HepG2 (cell line): Measurements from ENCODE around the gene HDAC10. TPM values are rescaled to one million over a fixed set of nuclear protein-coding genes. Genes with fewer than 3 reads are reported as not detected.

Experiments
- MXD4 ChIP-seq: IDR thresholded peaks from 2 replicates; pipeline ENCODE4 v1.6.1; 2016; ENCODE audit warnings: mild to moderate bottlenecking, missing biosample characterization, missing genetic modification reagents
- NFE2 ChIP-seq: sonication (generic); formaldehyde crosslinking; IDR thresholded peaks from 2 replicates; pipeline ENCODE4 v1.4.0; 2020; ENCODE audit warnings: missing genetic modification reagents
- SP4 ChIP-seq: sonication (generic); formaldehyde crosslinking; IDR thresholded peaks from 2 replicates; pipeline ENCODE4 v1.8.1; 2023; ENCODE audit warnings: mild to moderate bottlenecking, missing genetic modification reagents
- TOE1 ChIP-seq: sonication (generic); formaldehyde crosslinking; IDR thresholded peaks from 2 replicates; pipeline ENCODE4 v1.4.0; 2020; ENCODE audit warnings: mild to moderate bottlenecking, missing genetic modification reagents
- ZFAT ChIP-seq: sonication (generic); formaldehyde crosslinking; conservative IDR thresholded peaks from 2 replicates; pipeline ENCODE4 v1.8.1; 2023; ENCODE audit warnings: missing genetic modification reagents, inconsistent platforms
- ZNF232 ChIP-seq: sonication (generic); formaldehyde crosslinking; IDR thresholded peaks from 2 replicates; pipeline ENCODE4 v1.4.0; 2020; ENCODE audit warnings: missing genetic modification reagents, borderline replicate concordance
- ZNF3 ChIP-seq: IDR thresholded peaks from 2 replicates; pipeline ENCODE4 v1.7.0; 2017; ENCODE audit warnings: inconsistent platforms
- ZNF326 ChIP-seq: sonication (generic); formaldehyde crosslinking; IDR thresholded peaks from 2 replicates; pipeline ENCODE4 v1.4.0; 2020; ENCODE audit warnings: missing genetic modification reagents, borderline replicate concordance
- ZNF337 ChIP-seq: sonication (generic); formaldehyde crosslinking; IDR thresholded peaks from 2 replicates; pipeline ENCODE4 v1.5.1; 2020; ENCODE audit warnings: missing genetic modification reagents, low read depth, mild to moderate bottlenecking, borderline replicate concordance
- ZNF567 ChIP-seq: sonication (generic); formaldehyde crosslinking; IDR thresholded peaks from 2 replicates; pipeline ENCODE4 v1.8.1; 2023; ENCODE audit warnings: mild to moderate bottlenecking, missing genetic modification reagents, borderline replicate concordance
- ZNF883 ChIP-seq: sonication (generic); formaldehyde crosslinking; IDR thresholded peaks from 2 replicates; pipeline ENCODE4 v1.5.1; 2020; ENCODE audit warnings: mild to moderate bottlenecking, missing genetic modification reagents; ENCODE audit errors: not compliant biosample characterization
- ZSCAN31 ChIP-seq: sonication (generic); formaldehyde crosslinking; IDR thresholded peaks from 2 replicates; pipeline ENCODE4 v1.5.0; 2020; ENCODE audit warnings: low read depth, mild to moderate bottlenecking, missing genetic modification reagents
- polyA plus RNA-seq, 8 experiments: library from polyadenylated mRNA; depleted of rRNA in 3 of 8; stranded (reverse) in 7 of 8; unstranded in 1 of 8; fragments of >200 nt; fragmentation: Illumina TruSeq in 4 of 8; extraction: Trizol in 4 of 8; gene quantifications; 2 replicates each; pipeline versions ENCODE4 v1.2.1 to v1.2.3, GENCODE V29; 2011 to 2016; ENCODE audit warnings: low read depth in 4 of 8, missing spikeins in 1 of 8, mixed read lengths in 1 of 8; ENCODE audit not compliant: insufficient read depth in 1 of 8
- total RNA-seq, 5 experiments: library from RNA; depleted of rRNA; stranded (reverse); fragments of >200 nt; fragmentation: Illumina TruSeq; extraction: Trizol; gene quantifications; 2 replicates each; pipeline ENCODE4 v1.2.3, GENCODE V29; 2016; ENCODE audit warnings: low read depth in 1 of 5
- TF ChIP-seq, protein P1 (sequence below): sonication (generic); formaldehyde crosslinking; IDR thresholded peaks from 2 replicates; pipeline ENCODE4 v1.4.0; 2020; ENCODE audit warnings: missing genetic modification reagents
- TF ChIP-seq, protein P2 (sequence below): sonication (generic); formaldehyde crosslinking; IDR thresholded peaks from 2 replicates; pipeline ENCODE4 v1.4.0; 2020; ENCODE audit warnings: missing genetic modification reagents
- TF ChIP-seq, protein P3 (sequence below): sonication (generic); formaldehyde crosslinking; IDR thresholded peaks from 2 replicates; pipeline ENCODE4 v1.5.0; 2020; ENCODE audit warnings: missing genetic modification reagents
- TF ChIP-seq, protein P4 (sequence below): sonication (generic); formaldehyde crosslinking; IDR thresholded peaks from 2 replicates; pipeline ENCODE4 v1.5.1; 2020; ENCODE audit warnings: missing genetic modification reagents, mild to moderate bottlenecking, borderline replicate concordance
- TF ChIP-seq, protein P5 (sequence below): sonication (generic); formaldehyde crosslinking; IDR thresholded peaks from 2 replicates; pipeline ENCODE4 v1.4.0; 2020; ENCODE audit warnings: low read depth, mild to moderate bottlenecking, missing genetic modification reagents
- TF ChIP-seq, protein P6 (sequence below): sonication (generic); formaldehyde crosslinking; IDR thresholded peaks from 2 replicates; pipeline ENCODE4 v1.5.1; 2020; ENCODE audit warnings: mild to moderate bottlenecking, moderate library complexity, missing genetic modification reagents

Gene HDAC10
- total and polyA plus RNA-seq, 2 of the 13 experiments (the other 11 are each of a cell fraction or from before 2014, with no cell fraction given): 13.9 to 14.9 TPM

DNA sequence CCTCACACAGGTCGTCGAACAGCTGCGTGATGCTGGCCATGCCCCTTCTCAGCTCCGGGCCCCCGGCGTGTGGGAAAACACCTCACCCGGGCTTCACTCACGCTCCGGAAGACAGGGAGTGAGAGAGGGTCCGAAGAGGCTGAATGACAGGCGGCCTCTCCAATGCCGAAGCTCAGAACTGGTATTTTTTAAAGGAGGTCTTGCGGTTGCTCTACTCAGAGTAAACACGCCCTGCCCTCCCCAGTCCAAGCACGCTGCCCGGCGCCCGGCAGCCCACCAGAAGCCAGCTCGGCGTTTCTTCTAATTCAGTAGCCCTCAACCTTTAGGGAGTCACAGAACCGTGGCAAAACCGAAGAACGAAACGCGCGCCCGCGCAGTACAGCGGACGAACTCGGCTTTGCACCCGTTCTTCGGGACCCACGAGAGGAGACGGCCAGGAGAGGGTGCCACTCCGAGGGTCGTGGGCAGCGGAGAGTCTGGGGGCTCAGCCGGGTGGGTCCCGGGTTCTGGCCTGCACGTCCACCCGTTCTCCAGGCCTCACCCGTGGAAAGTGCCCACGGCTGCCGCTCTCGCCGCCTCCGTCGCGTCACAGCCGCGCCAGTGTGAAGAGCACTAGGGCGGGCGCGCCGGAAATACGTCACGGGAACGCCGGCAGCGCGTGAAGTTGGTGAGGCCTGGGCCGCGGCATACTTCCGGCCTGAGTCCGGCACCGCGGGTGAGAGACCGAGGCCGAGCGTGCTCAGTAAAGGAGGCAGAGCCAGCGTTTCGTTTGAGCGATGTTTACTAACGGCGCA lies 6.4 kb downstream of the HDAC10 start, which contains the start of gene TUBGCP6 (continued):
- TF ChIP-seq, protein P1, sequence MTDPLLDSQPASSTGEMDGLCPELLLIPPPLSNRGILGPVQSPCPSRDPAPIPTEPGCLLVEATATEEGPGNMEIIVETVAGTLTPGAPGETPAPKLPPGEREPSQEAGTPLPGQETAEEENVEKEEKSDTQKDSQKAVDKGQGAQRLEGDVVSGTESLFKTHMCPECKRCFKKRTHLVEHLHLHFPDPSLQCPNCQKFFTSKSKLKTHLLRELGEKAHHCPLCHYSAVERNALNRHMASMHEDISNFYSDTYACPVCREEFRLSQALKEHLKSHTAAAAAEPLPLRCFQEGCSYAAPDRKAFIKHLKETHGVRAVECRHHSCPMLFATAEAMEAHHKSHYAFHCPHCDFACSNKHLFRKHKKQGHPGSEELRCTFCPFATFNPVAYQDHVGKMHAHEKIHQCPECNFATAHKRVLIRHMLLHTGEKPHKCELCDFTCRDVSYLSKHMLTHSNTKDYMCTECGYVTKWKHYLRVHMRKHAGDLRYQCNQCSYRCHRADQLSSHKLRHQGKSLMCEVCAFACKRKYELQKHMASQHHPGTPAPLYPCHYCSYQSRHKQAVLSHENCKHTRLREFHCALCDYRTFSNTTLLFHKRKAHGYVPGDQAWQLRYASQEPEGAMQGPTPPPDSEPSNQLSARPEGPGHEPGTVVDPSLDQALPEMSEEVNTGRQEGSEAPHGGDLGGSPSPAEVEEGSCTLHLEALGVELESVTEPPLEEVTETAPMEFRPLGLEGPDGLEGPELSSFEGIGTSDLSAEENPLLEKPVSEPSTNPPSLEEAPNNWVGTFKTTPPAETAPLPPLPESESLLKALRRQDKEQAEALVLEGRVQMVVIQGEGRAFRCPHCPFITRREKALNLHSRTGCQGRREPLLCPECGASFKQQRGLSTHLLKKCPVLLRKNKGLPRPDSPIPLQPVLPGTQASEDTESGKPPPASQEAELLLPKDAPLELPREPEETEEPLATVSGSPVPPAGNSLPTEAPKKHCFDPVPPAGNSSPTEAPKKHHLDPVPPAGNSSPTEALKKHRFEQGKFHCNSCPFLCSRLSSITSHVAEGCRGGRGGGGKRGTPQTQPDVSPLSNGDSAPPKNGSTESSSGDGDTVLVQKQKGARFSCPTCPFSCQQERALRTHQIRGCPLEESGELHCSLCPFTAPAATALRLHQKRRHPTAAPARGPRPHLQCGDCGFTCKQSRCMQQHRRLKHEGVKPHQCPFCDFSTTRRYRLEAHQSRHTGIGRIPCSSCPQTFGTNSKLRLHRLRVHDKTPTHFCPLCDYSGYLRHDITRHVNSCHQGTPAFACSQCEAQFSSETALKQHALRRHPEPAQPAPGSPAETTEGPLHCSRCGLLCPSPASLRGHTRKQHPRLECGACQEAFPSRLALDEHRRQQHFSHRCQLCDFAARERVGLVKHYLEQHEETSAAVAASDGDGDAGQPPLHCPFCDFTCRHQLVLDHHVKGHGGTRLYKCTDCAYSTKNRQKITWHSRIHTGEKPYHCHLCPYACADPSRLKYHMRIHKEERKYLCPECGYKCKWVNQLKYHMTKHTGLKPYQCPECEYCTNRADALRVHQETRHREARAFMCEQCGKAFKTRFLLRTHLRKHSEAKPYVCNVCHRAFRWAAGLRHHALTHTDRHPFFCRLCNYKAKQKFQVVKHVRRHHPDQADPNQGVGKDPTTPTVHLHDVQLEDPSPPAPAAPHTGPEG: peak; percentile 78
- TF ChIP-seq, protein P2, sequence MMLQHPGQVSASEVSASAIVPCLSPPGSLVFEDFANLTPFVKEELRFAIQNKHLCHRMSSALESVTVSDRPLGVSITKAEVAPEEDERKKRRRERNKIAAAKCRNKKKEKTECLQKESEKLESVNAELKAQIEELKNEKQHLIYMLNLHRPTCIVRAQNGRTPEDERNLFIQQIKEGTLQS (CRISPR knock-in tag): peak; percentile 60; the same call in 1 of the 2 replicates
- TF ChIP-seq, protein P3, sequence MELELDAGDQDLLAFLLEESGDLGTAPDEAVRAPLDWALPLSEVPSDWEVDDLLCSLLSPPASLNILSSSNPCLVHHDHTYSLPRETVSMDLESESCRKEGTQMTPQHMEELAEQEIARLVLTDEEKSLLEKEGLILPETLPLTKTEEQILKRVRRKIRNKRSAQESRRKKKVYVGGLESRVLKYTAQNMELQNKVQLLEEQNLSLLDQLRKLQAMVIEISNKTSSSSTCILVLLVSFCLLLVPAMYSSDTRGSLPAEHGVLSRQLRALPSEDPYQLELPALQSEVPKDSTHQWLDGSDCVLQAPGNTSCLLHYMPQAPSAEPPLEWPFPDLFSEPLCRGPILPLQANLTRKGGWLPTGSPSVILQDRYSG: peak; percentile 58; the same call in 1 of the 2 replicates
- TF ChIP-seq, protein P4, sequence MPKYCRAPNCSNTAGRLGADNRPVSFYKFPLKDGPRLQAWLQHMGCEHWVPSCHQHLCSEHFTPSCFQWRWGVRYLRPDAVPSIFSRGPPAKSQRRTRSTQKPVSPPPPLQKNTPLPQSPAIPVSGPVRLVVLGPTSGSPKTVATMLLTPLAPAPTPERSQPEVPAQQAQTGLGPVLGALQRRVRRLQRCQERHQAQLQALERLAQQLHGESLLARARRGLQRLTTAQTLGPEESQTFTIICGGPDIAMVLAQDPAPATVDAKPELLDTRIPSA (CRISPR knock-in tag): 0 out of 2 replicates have a peak, but pooled peaks have one; percentile 50
- TF ChIP-seq ZNF567 (CRISPR knock-in tag): peak; percentile 92; the same call in 1 of the 2 replicates
- TF ChIP-seq, protein P5, sequence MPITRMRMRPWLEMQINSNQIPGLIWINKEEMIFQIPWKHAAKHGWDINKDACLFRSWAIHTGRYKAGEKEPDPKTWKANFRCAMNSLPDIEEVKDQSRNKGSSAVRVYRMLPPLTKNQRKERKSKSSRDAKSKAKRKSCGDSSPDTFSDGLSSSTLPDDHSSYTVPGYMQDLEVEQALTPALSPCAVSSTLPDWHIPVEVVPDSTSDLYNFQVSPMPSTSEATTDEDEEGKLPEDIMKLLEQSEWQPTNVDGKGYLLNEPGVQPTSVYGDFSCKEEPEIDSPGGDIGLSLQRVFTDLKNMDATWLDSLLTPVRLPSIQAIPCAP (CRISPR knock-in tag): 0 out of 2 replicates have a peak, but pooled peaks have one; percentile 52
- TF ChIP-seq ZNF883 (CRISPR knock-in tag): peak; percentile 53
- peak; percentile 84 for TF ChIP-seq ZSCAN31
- TF ChIP-seq ZNF326: no peak
- TF ChIP-seq ZNF3 (CRISPR knock-in tag): no peak
- TF ChIP-seq TOE1 (CRISPR knock-in tag): no peak
- TF ChIP-seq, protein P6, sequence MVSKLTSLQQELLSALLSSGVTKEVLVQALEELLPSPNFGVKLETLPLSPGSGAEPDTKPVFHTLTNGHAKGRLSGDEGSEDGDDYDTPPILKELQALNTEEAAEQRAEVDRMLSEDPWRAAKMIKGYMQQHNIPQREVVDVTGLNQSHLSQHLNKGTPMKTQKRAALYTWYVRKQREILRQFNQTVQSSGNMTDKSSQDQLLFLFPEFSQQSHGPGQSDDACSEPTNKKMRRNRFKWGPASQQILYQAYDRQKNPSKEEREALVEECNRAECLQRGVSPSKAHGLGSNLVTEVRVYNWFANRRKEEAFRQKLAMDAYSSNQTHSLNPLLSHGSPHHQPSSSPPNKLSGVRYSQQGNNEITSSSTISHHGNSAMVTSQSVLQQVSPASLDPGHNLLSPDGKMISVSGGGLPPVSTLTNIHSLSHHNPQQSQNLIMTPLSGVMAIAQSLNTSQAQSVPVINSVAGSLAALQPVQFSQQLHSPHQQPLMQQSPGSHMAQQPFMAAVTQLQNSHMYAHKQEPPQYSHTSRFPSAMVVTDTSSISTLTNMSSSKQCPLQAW (CRISPR knock-in tag): peak; percentile 83
- peak; percentile 64; the same call in 1 of the 2 replicates for TF ChIP-seq SP4 (CRISPR knock-in tag)
- TF ChIP-seq ZFAT (CRISPR knock-in tag): no peak
- 0 out of 2 replicates have a peak, but pooled peaks have one; percentile 69 for TF ChIP-seq ZNF337
- TF ChIP-seq ZNF232 (CRISPR knock-in tag): peak; percentile 76; the same call in 1 of the 2 replicates
- no peak for TF ChIP-seq NFE2 (CRISPR knock-in tag)
- peak; percentile 69 for TF ChIP-seq MXD4
